IMR-90 (cell line): Measurements from ENCODE around the gene CRLF1. TPM values are rescaled to one million over a fixed set of nuclear protein-coding genes. Genes with fewer than 3 reads are reported as not detected.

Experiments
- ATAC-seq: fragments of 200-7000 bp; cut with Tn5 transposase; 2 replicates; pipeline ENCODE4 v1.9.1; 2020; ENCODE audit warnings: low read depth, mild to moderate bottlenecking, moderate library complexity
- BruUV-seq: library from RNA; stranded (reverse); fragments of 400-500 nt; replicated peaks from 2 replicates; lab custom pipeline; 2021; lab: Mats Ljungman, UMichigan
- CTCF ChIA-PET: fragments of 300-600 bp; formaldehyde crosslinking; extraction: SDS; loops from one replicate; lab custom pipeline; 2021; ENCODE audit warnings: antibody characterized with exemption; lab: Yijun Ruan, JAX
- POLR2A ChIA-PET: fragments of 300-600 bp; sonication (Branson Sonifier 250); formaldehyde crosslinking; loops from one replicate; lab custom pipeline; 2022; ENCODE audit warnings: antibody characterized with exemption; ENCODE audit not compliant: unreplicated experiment; lab: Charles Lee
- DNase-seq: peaks from one replicate; pipeline ENCODE4 v3.0.0; 2013
- H2AFZ ChIP-seq: replicated peaks from 2 replicates; pipeline ENCODE3; 2013; ENCODE audit warnings: low read length, mild to moderate bottlenecking; ENCODE audit not compliant: poor library complexity
- H2AK5ac ChIP-seq: 2 replicates; pipeline ENCODE4 v1.6.1; 2013; ENCODE audit warnings: low read depth, low read length, inconsistent platforms
- H2AK9ac ChIP-seq: replicated peaks from 2 replicates; pipeline ENCODE3; 2013; ENCODE audit warnings: mild to moderate bottlenecking, low read depth, low read length, moderate library complexity; ENCODE audit not compliant: poor library complexity
- H2BK120ac ChIP-seq: 2 replicates; pipeline ENCODE4 v1.6.1; 2013; ENCODE audit warnings: low read depth, low read length, inconsistent platforms
- H2BK15ac ChIP-seq: 3 replicates; pipeline ENCODE4 v1.6.1; 2013; ENCODE audit warnings: low read depth, low read length, inconsistent platforms
- H2BK20ac ChIP-seq: 2 replicates; pipeline ENCODE4 v1.6.1; 2013; ENCODE audit warnings: low read depth, mild to moderate bottlenecking, inconsistent platforms, low read length, moderate library complexity
- H2BK5ac ChIP-seq: 2 replicates; pipeline ENCODE4 v1.6.1; 2013; ENCODE audit warnings: mild to moderate bottlenecking, low read depth, low read length, inconsistent platforms; ENCODE audit not compliant: poor library complexity, severe bottlenecking
- H3K14ac ChIP-seq: replicated peaks from 2 replicates; pipeline ENCODE4 v1.6.1; 2013; ENCODE audit warnings: low read depth, low read length, inconsistent platforms
- H3K18ac ChIP-seq: 2 replicates; pipeline ENCODE4 v1.6.1; 2013; ENCODE audit warnings: low read depth, low read length, control low read depth
- H3K23ac ChIP-seq: 2 replicates; pipeline ENCODE4 v1.6.1; 2013; ENCODE audit warnings: low read depth, low read length, inconsistent platforms
- H3K27ac ChIP-seq: 2 replicates; pipeline ENCODE4 v1.5.1; 2013; ENCODE audit warnings: mild to moderate bottlenecking, control low read depth, low read length; ENCODE audit not compliant: insufficient read depth
- H3K27me3 ChIP-seq: 2 replicates; pipeline ENCODE4 v1.6.1; 2013; ENCODE audit warnings: low read length; ENCODE audit not compliant: control insufficient read depth, insufficient read depth
- H3K36me3 ChIP-seq: 2 replicates; pipeline ENCODE4 v1.6.1; 2013; ENCODE audit warnings: low read length, mixed read lengths; ENCODE audit not compliant: control insufficient read depth, insufficient read depth
- H3K4ac ChIP-seq: 2 replicates; pipeline ENCODE4 v1.6.1; 2013; ENCODE audit warnings: low read depth, low read length, inconsistent platforms
- H3K4me1 ChIP-seq: 2 replicates; pipeline ENCODE4 v1.6.1; 2013; ENCODE audit warnings: low read length, mixed read lengths; ENCODE audit not compliant: control insufficient read depth, insufficient read depth
- H3K4me2 ChIP-seq: 2 replicates; pipeline ENCODE4 v1.6.1; 2013; ENCODE audit warnings: low read depth, mild to moderate bottlenecking, control low read depth, low read length, moderate library complexity
- H3K4me3 ChIP-seq: 2 replicates; pipeline ENCODE4 v1.5.1; 2013; ENCODE audit warnings: low read depth, mild to moderate bottlenecking, control low read depth, low read length, moderate library complexity; ENCODE audit not compliant: insufficient read depth
- H3K56ac ChIP-seq: 2 replicates; pipeline ENCODE4 v1.6.1; 2013; ENCODE audit warnings: low read length, inconsistent platforms; ENCODE audit not compliant: insufficient read depth; ENCODE audit errors: extremely low read depth
- H3K79me1 ChIP-seq, 2 experiments: 2 replicates each; pipeline ENCODE4 v1.6.1; 2013; ENCODE audit warnings: low read length in 2 of 2, inconsistent platforms in 1 of 2, low read depth in 1 of 2
- H3K9ac ChIP-seq: 2 replicates; pipeline ENCODE4 v1.6.1; 2013; ENCODE audit warnings: low read depth, low read length, control low read depth
- H3K9me1 ChIP-seq: 2 replicates; pipeline ENCODE4 v1.6.1; 2013; ENCODE audit warnings: low read length, inconsistent platforms; ENCODE audit not compliant: insufficient read depth
- H3K9me3 ChIP-seq: 2 replicates; pipeline ENCODE4 v1.6.1; 2013; ENCODE audit warnings: low read length; ENCODE audit not compliant: control insufficient read depth, insufficient read depth
- H4K20me1 ChIP-seq: 2 replicates; pipeline ENCODE4 v1.6.1; 2013; ENCODE audit warnings: low read length, inconsistent platforms; ENCODE audit not compliant: insufficient read depth
- H4K5ac ChIP-seq: 2 replicates; pipeline ENCODE4 v1.6.1; 2013; ENCODE audit warnings: mild to moderate bottlenecking, low read depth, low read length, control low read depth
- H4K8ac ChIP-seq, 2 experiments: 2 replicates each; pipeline ENCODE4 v1.6.1; 2013; ENCODE audit warnings: low read depth in 2 of 2, low read length in 2 of 2, control low read depth in 1 of 2, inconsistent platforms in 1 of 2
- H4K91ac ChIP-seq: 2 replicates; pipeline ENCODE4 v1.6.1; 2013; ENCODE audit warnings: low read depth, low read length, inconsistent platforms; ENCODE audit not compliant: insufficient read depth
- MAFK ChIP-seq: IDR thresholded peaks from 2 replicates; pipeline ENCODE4 v1.6.1; 2012; ENCODE audit warnings: low read depth, low read length, improper control_type of control experiment
- MAZ ChIP-seq: IDR thresholded peaks from 2 replicates; pipeline ENCODE4 v1.6.1; 2012; ENCODE audit warnings: low read depth, mild to moderate bottlenecking, low read length, improper control_type of control experiment, moderate library complexity, borderline replicate concordance
- WGBS, 2 experiments: methylation state at CpG; one replicate each; pipeline versions ENCODE4 v1.1.5 to v1.1.7; 2013; ENCODE audit warnings: missing lambda C conversion rate in 2 of 2; ENCODE audit not compliant: insufficient read length in 1 of 2; ENCODE audit errors: extremely low coverage in 2 of 2; 5-methylcytosine and 5-hydroxymethylcytosine counted together
- dilution Hi-C: fragments of 300-500 bp; cut with HindIII; formaldehyde crosslinking; loops from one replicate; pipeline ENCODE4 v1.14.3; 2018; ENCODE audit warnings: low sequenced_read_pairs; ENCODE audit not compliant: unreplicated experiment
- in situ Hi-C: fragments of 300-500 bp; cut with MboI; formaldehyde crosslinking; loops from 3 replicates; pipeline ENCODE4 v1.14.3; 2019; ENCODE audit warnings: low sequenced_read_pairs, inconsistent platforms, mixed read lengths
- intact Hi-C: fragments of 100-400 bp; cut with micrococcal nuclease; formaldehyde crosslinking; loops from 2 replicates; pipeline ENCODE4 v1.10.0; 2022
- polyA plus RNA-seq, 3 experiments: library from polyadenylated mRNA; depleted of rRNA; stranded (reverse); fragments of >200 nt; gene quantifications; 2 replicates each; pipeline ENCODE4 v1.2.3, GENCODE V29; 2012; ENCODE audit warnings: low replicate concordance in 1 of 3
- total RNA-seq: library from RNA; depleted of rRNA; stranded (reverse); fragments of >200 nt; gene quantifications from 2 replicates; pipeline ENCODE4 v1.2.3, GENCODE V29; 2012

The CRLF1 gene
- total and polyA plus RNA-seq, 2 of the 4 experiments (the other 2 are of a cell fraction): 0.18 to 3.1 TPM

GRCh38 chr19:18636183-18636968, 29.8 kb upstream of the CRLF1 start:
- peak overlapping the region; percentile 22 for H2BK5ac ChIP-seq
- 0% methylated on average over 13 of the region's 44 CpGs; no CpG with 5 or more reads in 1 of the 2 experiments for WGBS, 2 experiments
- H4K8ac ChIP-seq: peak overlapping the region; percentile 16 to 56; a peak in 2 of 4 replicates
- peaks cover 14 to 34% of the 10 kb centered on the region in 2 experiments for H3K79me1 ChIP-seq
- no peak overlapping the region for H4K91ac ChIP-seq
- H2BK20ac ChIP-seq: no peak overlapping the region
- peak; percentile 99 for ATAC-seq
- dilution Hi-C loops (no loop called here), in situ Hi-C loops (no loop called here), intact Hi-C loops (no loop called here)
- peak overlapping the region; percentile 76; the same call in 1 of the 2 replicates for H3K14ac ChIP-seq
- peak overlapping the region; percentile 17; the same call in 1 of the 2 replicates for H4K5ac ChIP-seq
- H3K27ac ChIP-seq: 0 out of 2 replicates have a peak overlapping the region, but pooled peaks have one; percentile 21
- no peaks in the 10 kb centered on the region for H3K36me3 ChIP-seq
- CTCF ChIA-PET: no interaction called here
- peak overlapping the region; percentile 89 for H2AK9ac ChIP-seq
- BruUV-seq: no TSS peak
- no peak for TF ChIP-seq MAFK
- TF ChIP-seq MAZ: peak; percentile 36; the same call in 1 of the 2 replicates
- no peak overlapping the region for H3K18ac ChIP-seq
- POLR2A ChIA-PET: no interaction called here
- peaks cover 3% of the 10 kb centered on the region for H4K20me1 ChIP-seq
- H3K9me3 ChIP-seq: no peaks in the 10 kb centered on the region
- no peak overlapping the region for H3K56ac ChIP-seq
- DNase-seq: peak; percentile 93
- H3K4me1 ChIP-seq: peaks cover 7% of the 10 kb centered on the region
- no peak overlapping the region for H2BK15ac ChIP-seq
- peak overlapping the region; percentile 14; the same call in 1 of the 2 replicates for H2BK120ac ChIP-seq
- no peak overlapping the region for H2AK5ac ChIP-seq
- H3K27me3 ChIP-seq: no peaks in the 10 kb centered on the region
- H3K9me1 ChIP-seq: peaks cover 12% of the 10 kb centered on the region
- H3K4me3 ChIP-seq: peak overlapping the region; percentile 98
- peak overlapping the region; percentile 97 for H2AFZ ChIP-seq
- H3K9ac ChIP-seq: peak overlapping the region; percentile 19; the same call in 1 of the 2 replicates
- H3K4me2 ChIP-seq: peak overlapping the region; percentile 87
- H3K23ac ChIP-seq: no peak overlapping the region
- H3K4ac ChIP-seq: 0 out of 2 replicates have a peak overlapping the region, but pooled peaks have one; percentile 40
